H1 (cell line): ENCODE results near the gene MYOCOS. TPM values are rescaled to one million over a fixed set of nuclear protein-coding genes. Genes with fewer than 3 reads are reported as not detected.

Experiments used
- BACH1 ChIP-seq: IDR thresholded peaks from 2 replicates; pipeline ENCODE4 v1.6.1; 2012; ENCODE audit warnings: low read length, improper control_type of control experiment
- BRCA1 ChIP-seq: IDR thresholded peaks from 2 replicates; pipeline ENCODE4 v1.6.1; 2012; ENCODE audit warnings: low read depth, low read length, improper control_type of control experiment
- TCF12 ChIP-seq: IDR thresholded peaks from 2 replicates; pipeline ENCODE4 v1.6.1; 2011; ENCODE audit warnings: low read depth, mild to moderate bottlenecking, low read length
- polyA plus RNA-seq, 7 experiments: library from polyadenylated mRNA; depleted of rRNA in 3 of 7; stranded (reverse) in 5 of 7; unstranded in 2 of 7; fragments of >200 nt in 5 of 7; fragments of 200-250 nt in 2 of 7; gene quantifications; 1 replicate in 5 of 7; 2 replicates in 1 of 7; 4 replicates in 1 of 7; pipeline versions ENCODE4 v1.2.1 to v1.2.3, GENCODE V29; 2011 to 2013; ENCODE audit warnings: missing spikeins in 2 of 7, mixed read lengths in 2 of 7
- total RNA-seq: library from RNA; stranded (reverse); fragmentation: NEBNext Ultra II Directional; extraction: Animal tissue kit (Norgen Biotek cat#: 25700); gene quantifications from 2 replicates; pipeline ENCODE4 v1.2.1, GENCODE V29; 2021

The MYOCOS gene
- total and polyA plus RNA-seq, 2 of the 8 experiments (the other 6 are each of a cell fraction or from before 2014, with no cell fraction given) = not detected

GRCh38 chr1:171610385-171610784 is 11.7 kb upstream of the MYOCOS start (continued):
- TF ChIP-seq TCF12 = no peak
- TF ChIP-seq BRCA1 = no peak
- no peak for TF ChIP-seq BACH1
